HS-27A (cell line): ENCODE results near the gene CPNE6.

Experiments
- DNase-seq: peaks from one replicate; pipeline ENCODE4 v3.0.0-alpha.2; 2012; ENCODE audit warnings: low read depth, missing footprints

Gene CPNE6

DNA sequence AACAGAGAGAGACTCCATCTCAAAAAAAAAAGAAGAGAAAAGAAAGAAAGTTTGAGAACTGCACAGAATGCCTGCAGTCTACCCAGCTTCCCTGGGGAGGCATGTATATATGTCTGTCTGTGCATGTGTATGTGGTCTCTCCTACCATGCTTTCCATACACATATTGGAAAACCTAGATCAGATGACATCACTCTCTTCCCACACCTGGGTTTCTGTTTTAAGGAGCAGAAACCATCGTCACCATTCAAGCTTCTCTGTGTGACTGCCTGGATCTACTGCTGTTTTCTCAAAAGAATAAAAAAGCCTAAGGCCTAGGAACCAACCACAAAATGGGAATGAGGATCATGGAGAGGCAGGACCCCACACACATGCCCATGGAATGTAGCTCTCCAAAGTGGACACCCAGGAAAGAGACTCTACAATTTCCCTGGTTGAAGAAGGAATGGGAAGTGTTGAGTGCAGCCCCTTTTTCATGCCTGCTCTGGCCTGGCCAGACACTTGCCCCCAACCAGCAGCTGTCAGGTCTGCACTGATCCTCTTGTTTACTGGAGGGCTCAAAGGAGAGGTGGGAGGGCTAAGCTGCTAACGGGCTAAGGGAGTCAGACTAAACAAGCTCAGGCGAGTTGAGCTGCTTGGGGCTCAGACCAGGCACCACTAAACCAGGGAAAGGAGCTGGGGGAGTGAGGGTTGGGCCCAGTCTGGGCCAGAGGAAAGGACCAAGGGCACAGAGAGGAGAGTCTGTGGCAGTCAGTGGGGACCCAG is 15.0 kb downstream of the CPNE6 start:
- DNase-seq, result no peak

DNA sequence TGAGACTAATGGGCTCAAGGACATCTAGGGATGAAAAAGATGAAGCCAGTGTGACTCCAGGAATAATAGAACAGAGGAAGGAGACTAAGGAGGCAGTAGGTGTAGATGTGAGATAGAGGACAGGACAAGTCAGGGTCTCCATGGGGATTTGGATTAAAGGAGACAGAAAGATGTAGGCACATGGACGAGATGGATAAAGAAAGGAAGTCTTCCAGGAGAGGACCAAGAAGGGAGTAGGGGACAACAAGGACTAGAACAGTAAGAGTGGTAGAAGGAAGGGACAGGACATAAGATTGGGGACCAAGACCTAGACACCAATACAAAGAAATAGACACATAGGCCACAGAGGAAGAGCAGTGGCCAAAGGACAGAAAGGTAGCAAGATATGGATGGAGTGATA is 15.6 kb downstream of the CPNE6 start:
- no peak for DNase-seq

DNA sequence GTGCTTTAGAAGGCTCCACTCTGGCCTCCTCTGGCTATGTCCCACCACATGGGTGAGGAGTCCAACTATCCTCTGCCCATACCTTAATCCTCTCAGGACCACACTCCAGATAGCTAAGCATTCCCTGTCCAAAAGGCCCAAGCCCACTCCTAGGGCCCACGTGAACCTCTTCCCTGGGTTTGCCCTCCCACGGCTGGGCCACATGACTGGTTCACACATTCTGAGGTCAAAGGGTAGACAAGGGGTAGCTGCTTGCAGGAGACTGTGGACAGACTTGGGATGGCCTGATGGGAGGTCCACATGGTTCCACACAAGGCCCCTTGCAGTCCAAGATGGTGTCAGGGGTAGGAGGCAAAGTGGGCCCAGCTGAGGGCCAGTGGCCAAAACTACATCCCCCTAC is 16.7 kb downstream of the CPNE6 start:
- no peak for DNase-seq

GRCh38 chr14:24089890-24090289 is 18.5 kb downstream of the CPNE6 start:
- DNase-seq, result no peak

DNA sequence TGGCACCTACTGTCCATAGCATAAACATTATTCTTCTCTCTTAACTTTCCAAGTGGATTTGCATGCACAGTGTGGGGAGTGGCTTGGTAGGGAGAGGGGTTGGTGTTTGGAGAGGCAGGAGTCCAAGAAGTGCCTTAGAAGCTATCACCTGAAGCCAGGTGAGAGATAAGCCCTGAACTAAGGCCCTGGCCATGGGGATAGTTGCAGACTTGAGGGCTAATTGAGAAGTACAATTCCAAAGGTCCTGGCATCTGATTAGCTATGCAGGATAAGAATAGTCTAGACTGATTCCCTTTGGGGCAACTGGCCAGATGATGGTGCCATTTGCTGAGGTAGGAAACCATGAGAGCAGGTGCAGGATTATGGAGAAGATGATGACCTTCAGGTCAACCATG is 20.7 kb downstream of the CPNE6 start:
- DNase-seq, result no peak

- DNase-seq, result no peak
Measured at GRCh38 chr14:24092505-24093206, 21.3 kb downstream of the CPNE6 start.

DNA sequence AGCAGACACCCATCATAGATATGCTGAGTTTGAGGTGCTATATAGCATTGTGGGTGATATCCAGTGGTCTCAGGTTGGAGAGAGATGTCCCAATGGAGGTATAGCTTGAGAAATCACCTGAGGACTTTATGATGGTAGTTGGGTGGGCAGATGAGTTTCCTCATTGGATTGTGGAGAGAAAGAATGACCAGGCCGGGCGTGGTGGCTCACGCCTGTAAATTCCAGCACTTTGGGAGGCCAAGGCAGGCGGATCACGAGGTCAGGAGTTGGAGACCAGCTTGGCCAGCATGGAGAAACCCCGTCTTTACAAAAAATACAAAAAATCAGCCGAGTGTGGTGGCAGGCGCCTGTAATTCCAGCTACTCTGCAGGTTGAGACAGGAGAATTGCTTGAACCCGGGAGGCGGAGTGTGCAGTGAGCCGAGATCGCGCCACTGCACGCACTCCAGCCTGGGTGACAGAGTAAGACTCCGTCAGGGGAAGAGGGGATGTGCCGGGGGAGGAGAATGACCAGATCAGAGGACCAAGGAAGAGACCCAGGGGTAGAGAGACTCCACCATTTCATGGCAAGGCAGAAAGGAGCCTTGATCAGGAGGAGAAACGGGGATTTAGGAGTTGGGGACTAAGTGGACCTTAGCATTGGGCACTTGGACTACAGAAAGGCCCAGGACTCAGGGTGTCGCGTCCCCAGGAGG is 22.0 kb downstream of the CPNE6 start:
- DNase-seq, result no peak

DNA sequence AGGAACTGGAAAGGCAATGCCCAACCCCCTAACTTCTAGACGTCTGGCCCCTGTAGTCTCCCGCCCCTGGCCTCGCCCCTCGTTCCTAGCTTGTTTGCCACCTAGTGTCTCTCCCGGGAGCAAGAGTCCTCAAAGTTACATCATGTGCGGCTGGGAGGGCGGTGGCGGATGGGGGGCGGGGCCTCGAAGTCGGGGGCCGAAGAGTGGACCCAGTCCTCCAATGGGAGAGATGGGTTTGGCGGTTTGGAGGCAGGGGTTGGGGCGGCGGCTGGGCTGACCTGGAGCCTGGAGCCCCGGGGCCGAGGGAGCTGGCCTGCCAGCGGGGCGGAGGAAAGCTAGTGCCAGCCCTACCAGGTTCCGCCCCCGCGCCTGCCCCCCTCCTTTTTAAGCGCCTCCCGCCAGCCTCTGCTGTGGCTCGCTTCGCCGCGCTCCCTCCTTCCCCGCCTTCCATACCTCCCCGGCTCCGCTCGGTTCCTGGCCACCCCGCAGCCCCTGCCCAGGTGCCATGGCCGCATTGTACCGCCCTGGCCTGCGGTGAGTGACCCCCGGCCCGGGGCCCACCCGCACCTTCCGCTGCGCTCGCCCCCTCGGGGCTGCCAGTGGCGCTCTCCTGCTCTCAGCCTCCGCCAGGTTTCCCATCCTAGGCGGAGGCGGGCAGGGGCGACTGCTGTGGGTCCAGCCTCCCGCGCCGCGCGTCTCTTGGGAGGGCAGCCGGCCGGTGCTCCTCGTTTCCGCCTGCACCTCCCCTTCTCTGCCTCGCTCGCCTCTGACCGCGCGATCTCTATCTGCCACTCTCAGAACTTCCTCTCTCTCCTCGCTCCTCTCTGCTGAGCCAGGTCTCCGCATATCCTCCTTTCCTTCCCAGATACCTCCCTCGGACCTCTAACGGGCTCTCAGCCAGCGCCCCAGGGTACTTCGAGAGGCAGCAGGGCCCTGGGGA is 22.8 kb downstream of the CPNE6 start, which contains the start of gene PCK2:
PCK2 (plus strand) TSS at position 411 of the 940 bp plus-strand sequence; CDS start at position 506, 95 bp downstream.
- peak; percentile 85 for DNase-seq

- DNase-seq, result no peak
Measured at GRCh38 chr14:24094841-24095270, 23.5 kb downstream of the CPNE6 start.

GRCh38 chr14:24095271-24096068 is 24.1 kb downstream of the CPNE6 start:
- DNase-seq, result peak; percentile 42

- no peak for DNase-seq
Measured at GRCh38 chr14:24096545-24097181, 25.3 kb downstream of the CPNE6 start.

DNA sequence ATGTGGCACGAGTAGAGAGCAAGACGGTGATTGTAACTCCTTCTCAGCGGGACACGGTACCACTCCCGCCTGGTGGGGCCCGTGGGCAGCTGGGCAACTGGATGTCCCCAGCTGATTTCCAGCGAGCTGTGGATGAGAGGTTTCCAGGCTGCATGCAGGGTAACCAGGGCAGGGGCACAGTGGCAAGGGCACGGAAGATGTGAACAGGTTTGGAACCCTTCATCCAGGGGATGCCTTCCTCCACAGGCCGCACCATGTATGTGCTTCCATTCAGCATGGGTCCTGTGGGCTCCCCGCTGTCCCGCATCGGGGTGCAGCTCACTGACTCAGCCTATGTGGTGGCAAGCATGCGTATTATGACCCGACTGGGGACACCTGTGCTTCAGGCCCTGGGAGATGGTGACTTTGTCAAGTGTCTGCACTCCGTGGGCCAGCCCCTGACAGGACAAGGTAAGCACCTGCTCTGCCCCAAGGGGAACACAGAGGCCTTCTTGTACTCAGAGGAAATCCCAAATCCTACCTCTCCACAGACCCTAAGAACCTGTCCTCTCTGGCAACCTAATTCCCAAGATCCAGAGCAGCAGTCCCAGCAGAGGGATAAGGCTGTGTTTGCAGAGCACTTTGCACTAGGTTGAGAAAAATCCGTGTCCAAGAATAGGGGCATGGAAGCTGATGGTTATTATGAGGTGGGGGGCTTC is 27.0 kb downstream of the CPNE6 start:
- DNase-seq, result no peak

- no peak for DNase-seq
Measured at GRCh38 chr14:24098927-24099813, 27.8 kb downstream of the CPNE6 start.

DNA sequence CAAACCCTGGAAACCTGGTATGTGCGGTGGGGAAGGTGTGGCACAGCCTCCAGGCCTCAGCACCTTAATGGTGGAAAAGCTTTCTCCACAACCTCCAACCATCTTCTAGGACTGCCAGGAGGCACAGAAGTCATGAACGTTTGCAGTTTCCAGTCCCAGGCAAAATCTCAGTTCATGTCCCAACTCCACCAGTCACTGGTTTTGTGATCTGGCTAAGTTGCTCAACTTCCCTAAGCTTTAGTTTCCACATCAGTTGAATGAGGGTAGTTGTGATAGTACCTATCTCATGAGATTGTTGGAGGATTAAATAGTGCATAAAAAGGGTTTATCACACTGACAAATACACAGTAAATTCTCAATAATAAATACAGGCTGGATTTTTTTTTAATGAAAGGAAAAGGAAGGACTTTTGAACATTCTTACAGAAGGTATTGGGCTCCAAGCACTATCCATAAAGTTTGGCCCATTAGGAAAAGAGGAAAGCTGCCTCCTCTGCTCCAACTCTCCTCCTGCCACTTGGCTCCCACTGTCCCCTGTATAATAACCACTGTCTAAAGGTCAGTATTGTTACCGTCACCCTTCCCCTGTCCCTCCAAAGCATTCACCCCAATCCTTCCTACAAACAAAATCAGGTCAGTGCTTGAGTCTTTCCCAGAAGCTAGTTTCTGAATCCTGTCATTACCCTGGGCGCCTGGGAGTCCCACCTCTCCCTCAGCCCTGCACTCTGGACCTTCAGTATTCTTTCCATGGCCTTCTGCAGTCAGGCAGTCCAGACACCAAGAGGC is 29.0 kb downstream of the CPNE6 start:
- DNase-seq, result no peak

GRCh38 chr14:24100982-24101494 is 29.7 kb downstream of the CPNE6 start:
- no peak for DNase-seq

DNA sequence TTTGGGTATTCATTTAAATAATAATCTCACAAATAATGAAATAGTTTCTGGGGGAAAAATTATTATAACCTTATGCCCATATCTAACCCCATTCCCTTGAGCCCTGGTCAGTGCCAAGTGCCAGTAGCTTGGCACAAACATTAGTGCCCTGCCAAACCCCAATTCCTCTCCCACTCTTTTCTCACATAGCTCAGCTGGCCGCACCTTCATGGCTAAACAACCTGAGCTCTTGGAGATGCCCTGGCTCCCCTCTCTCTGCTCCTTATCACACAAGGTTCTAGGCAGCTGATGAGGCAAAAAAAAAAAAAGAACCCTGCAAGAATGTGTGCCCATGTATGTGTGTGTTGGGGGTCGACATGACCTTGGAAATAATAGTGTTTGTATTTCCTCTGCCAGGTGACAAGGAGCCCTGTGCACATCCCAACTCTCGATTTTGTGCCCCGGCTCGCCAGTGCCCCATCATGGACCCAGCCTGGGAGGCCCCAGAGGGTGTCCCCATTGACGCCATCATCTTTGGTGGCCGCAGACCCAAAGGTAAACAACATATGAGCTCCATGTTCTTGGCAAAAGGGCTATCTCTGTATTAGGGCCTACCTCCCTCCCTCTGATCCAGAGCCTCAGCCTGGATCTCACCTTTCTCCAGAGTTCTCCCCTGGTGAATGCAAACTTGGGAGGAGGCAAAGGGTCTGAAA is 31.1 kb downstream of the CPNE6 start:
- no peak for DNase-seq

- no peak for DNase-seq
Measured at GRCh38 chr14:24103451-24103850, 32.1 kb downstream of the CPNE6 start.
